SK-N-SH (cell line): ENCODE measurements around the gene SUPT3H. TPM values are rescaled to one million over a fixed set of nuclear protein-coding genes. Genes with fewer than 3 reads are reported as not detected.

Experiments
- CTCF ChIA-PET: fragments of 300-600, 350-600 bp; formaldehyde crosslinking; extraction: SDS; loops from one replicate; lab custom pipeline; 2021; lab: Yijun Ruan, JAX
- POLR2A ChIA-PET: fragments of 350-600 bp; sonication (Branson Sonifier 250); formaldehyde crosslinking; extraction: SDS; loops from one replicate; lab custom pipeline; 2020; ENCODE audit warnings: antibody characterized with exemption, inconsistent platforms; lab: Yijun Ruan, JAX
- DNase-seq: peaks from one replicate; pipeline ENCODE4 v3.0.0; 2012
- H2AFZ ChIP-seq: fragments of 200-600 bp; sonication (generic); 2 replicates; pipeline ENCODE4 v1.8.1; 2016; ENCODE audit warnings: antibody characterized with exemption, mild to moderate bottlenecking, low read depth
- H3F3A ChIP-seq: fragments of 200-600 bp; sonication (generic); replicated peaks from 2 replicates; pipeline ENCODE3; 2016; ENCODE audit warnings: antibody characterized with exemption, mild to moderate bottlenecking; ENCODE audit not compliant: insufficient read depth
- H3K27ac ChIP-seq, 2 experiments: fragments of 200-500 bp in 1 of 2; fragments of 200-600 bp in 1 of 2; sonication (Bioruptor generic) in 1 of 2; sonication (generic), shearing (Covaris generic) in 1 of 2; 2 replicates each; pipeline versions ENCODE4 v1.5.1 to v1.6.1; 2014 to 2016; ENCODE audit warnings: low read depth in 2 of 2, inconsistent platforms in 1 of 2, low read length in 1 of 2, mild to moderate bottlenecking in 1 of 2, mixed read lengths in 1 of 2
- H3K27me3 ChIP-seq: fragments of 200-600 bp; sonication (generic), shearing (Covaris generic); 2 replicates; pipeline ENCODE4 v1.6.1; 2016; ENCODE audit warnings: mixed run types; ENCODE audit not compliant: insufficient read depth
- H3K36me3 ChIP-seq, 2 experiments: fragments of 200-500 bp in 1 of 2; fragments of 200-600 bp in 1 of 2; sonication (Bioruptor generic) in 1 of 2; sonication (generic) in 1 of 2; replicated peaks in 1 of 2; 2 replicates each; pipeline versions ENCODE3 to v1.5.1; 2014 to 2016; ENCODE audit warnings: low read length in 1 of 2, mild to moderate bottlenecking in 1 of 2; ENCODE audit not compliant: insufficient read depth in 2 of 2, control insufficient read depth in 1 of 2
- H3K4me1 ChIP-seq, 2 experiments: fragments of 200-500 bp in 1 of 2; fragments of 200-600 bp in 1 of 2; sonication (Bioruptor generic) in 1 of 2; sonication (generic), shearing (Covaris generic) in 1 of 2; 2 replicates each; pipeline versions ENCODE4 v1.5.1 to v1.6.1; 2014 to 2016; ENCODE audit warnings: low read depth in 1 of 2, low read length in 1 of 2, mixed run types in 1 of 2; ENCODE audit not compliant: insufficient read depth in 2 of 2, control insufficient read depth in 1 of 2
- H3K4me2 ChIP-seq: fragments of 200-600 bp; sonication (generic), shearing (Covaris generic); 2 replicates; pipeline ENCODE4 v1.6.1; 2017; ENCODE audit warnings: mixed run types
- H3K4me3 ChIP-seq, 2 experiments: fragments of 200-500 bp in 1 of 2; fragments of 200-600 bp in 1 of 2; sonication (Bioruptor generic) in 1 of 2; sonication (generic), shearing (Covaris generic) in 1 of 2; 2 replicates each; pipeline versions ENCODE4 v1.5.1 to v1.8.1; 2014 to 2016; ENCODE audit warnings: low read depth in 2 of 2, inconsistent platforms in 1 of 2, low read length in 1 of 2, mild to moderate bottlenecking in 1 of 2, mixed read lengths in 1 of 2, moderate library complexity in 1 of 2
- H3K79me2 ChIP-seq: fragments of 200-600 bp; sonication (generic); 2 replicates; pipeline ENCODE4 v1.8.1; 2017; ENCODE audit warnings: mild to moderate bottlenecking; ENCODE audit not compliant: insufficient read depth
- H3K9ac ChIP-seq: fragments of 200-600 bp; sonication (generic); 2 replicates; pipeline ENCODE4 v1.6.1; 2017; ENCODE audit warnings: mixed run types
- H3K9me2 ChIP-seq: fragments of 200-600 bp; sonication (generic); 2 replicates; pipeline ENCODE4 v1.6.1; 2017; ENCODE audit warnings: mixed run types
- H3K9me3 ChIP-seq: fragments of 200-600 bp; sonication (generic); 2 replicates; pipeline ENCODE4 v1.6.1; 2017; ENCODE audit warnings: mixed run types, mild to moderate bottlenecking, moderate library complexity
- H4K20me1 ChIP-seq: fragments of 200-600 bp; sonication (generic); 2 replicates; pipeline ENCODE4 v1.6.1; 2017; ENCODE audit warnings: mild to moderate bottlenecking, mixed run types; ENCODE audit not compliant: insufficient read depth
- CHD2 ChIP-seq: fragments of 150-350 bp; IDR thresholded peaks from 2 replicates; pipeline ENCODE4 v1.6.1; 2018; ENCODE audit warnings: low read length; ENCODE audit not compliant: partially characterized antibody
- ELF1 ChIP-seq: IDR thresholded peaks from 2 replicates; pipeline ENCODE4 v1.4.0; 2012
- FOXM1 ChIP-seq: IDR thresholded peaks from 2 replicates; pipeline ENCODE4 v1.4.0; 2012; ENCODE audit warnings: low read depth, mild to moderate bottlenecking
- GABPA ChIP-seq: IDR thresholded peaks from 2 replicates; pipeline ENCODE4 v1.4.0; 2012; ENCODE audit warnings: low read depth, mild to moderate bottlenecking
- GATA2 ChIP-seq: sonication (generic); formaldehyde crosslinking; IDR thresholded peaks from 2 replicates; pipeline ENCODE4 v1.5.0; 2020; ENCODE audit warnings: mild to moderate bottlenecking, missing genetic modification reagents
- MEF2A ChIP-seq: IDR thresholded peaks from 2 replicates; pipeline ENCODE4 v1.4.0; 2012; ENCODE audit warnings: low read depth, borderline replicate concordance
- MXI1 ChIP-seq: IDR thresholded peaks from 2 replicates; pipeline ENCODE4 v1.6.1; 2012; ENCODE audit warnings: mild to moderate bottlenecking, low read depth, low read length, improper control_type of control experiment
- NRF1 ChIP-seq: IDR thresholded peaks from 2 replicates; pipeline ENCODE4 v1.6.1; 2012; ENCODE audit warnings: low read depth, mild to moderate bottlenecking, low read length
- RAD21 ChIP-seq: IDR thresholded peaks from 2 replicates; pipeline ENCODE4 v1.6.1; 2012; ENCODE audit warnings: mild to moderate bottlenecking, low read length
- RFX5 ChIP-seq: IDR thresholded peaks from 2 replicates; pipeline ENCODE4 v1.6.1; 2012; ENCODE audit warnings: mild to moderate bottlenecking, improper control_type of control experiment, low read length
- TAF1 ChIP-seq: IDR thresholded peaks from 2 replicates; pipeline ENCODE4 v1.6.1; 2012; ENCODE audit warnings: low read depth, mild to moderate bottlenecking, low read length, moderate library complexity, borderline replicate concordance
- TEAD4 ChIP-seq: IDR thresholded peaks from 2 replicates; pipeline ENCODE4 v1.4.0; 2012; ENCODE audit warnings: mild to moderate bottlenecking, borderline replicate concordance; ENCODE audit not compliant: insufficient read depth
- USF1 ChIP-seq: IDR thresholded peaks from 2 replicates; pipeline ENCODE4 v1.4.0; 2012; ENCODE audit warnings: low read depth, borderline replicate concordance
- WGBS: methylation state at CpG from one replicate; pipeline ENCODE4 v1.1.6; 2017; ENCODE audit warnings: low lambda C conversion rate; 5-methylcytosine and 5-hydroxymethylcytosine counted together
- polyA plus RNA-seq, 3 experiments: library from polyadenylated mRNA; depleted of rRNA; stranded (reverse); fragments of >200 nt; gene quantifications; 2 replicates each; pipeline ENCODE4 v1.2.3, GENCODE V29; 2012
- TF ChIP-seq, protein P1 (sequence below): IDR thresholded peaks from 2 replicates; pipeline ENCODE4; 2012
- TF ChIP-seq, protein P2 (sequence below): IDR thresholded peaks from 2 replicates; pipeline ENCODE4 v1.6.1; 2012; ENCODE audit warnings: mild to moderate bottlenecking, low read depth, low read length, moderate library complexity

Gene SUPT3H
- polyA plus RNA-seq, 1 of the 3 experiments (the other 2 are of a cell fraction) = 10.9 TPM

DNA sequence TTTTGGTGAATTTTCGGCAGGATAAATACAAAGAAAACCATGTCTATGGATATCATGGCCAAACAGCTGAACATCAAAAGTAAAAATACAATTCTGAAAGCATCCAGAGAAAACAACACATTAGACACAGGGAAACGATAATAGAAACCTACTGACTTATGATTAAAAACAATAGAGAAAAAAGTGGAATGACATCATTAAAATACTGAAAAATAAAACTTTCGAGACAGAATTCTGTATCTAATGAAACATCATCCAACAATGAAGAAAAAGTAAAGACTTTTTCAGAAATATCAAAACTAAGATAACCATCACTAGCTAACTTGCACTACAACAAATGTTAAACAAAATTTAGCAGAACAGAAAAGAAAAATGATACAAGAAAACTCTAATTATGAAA lies 434.2 kb downstream of the SUPT3H start:
- H3K36me3 ChIP-seq = peaks cover 0 to 6% of the 10 kb centered on the region in 2 experiments
- H3K27me3 ChIP-seq = no peaks in the 10 kb centered on the region
- CTCF ChIA-PET = no interaction called here
- WGBS = 64% methylated on average over 3 of the region's 3 CpGs
- no peak overlapping the region for H3K4me2 ChIP-seq
- no peak for DNase-seq
- no peaks in the 10 kb centered on the region for H3K9me3 ChIP-seq
- H3K9ac ChIP-seq = no peak overlapping the region
- H3F3A ChIP-seq = no peaks in the 10 kb centered on the region
- no peaks in the 10 kb centered on the region for H3K79me2 ChIP-seq
- H3K4me1 ChIP-seq = no peaks in the 10 kb centered on the region
- TF ChIP-seq, protein P1, sequence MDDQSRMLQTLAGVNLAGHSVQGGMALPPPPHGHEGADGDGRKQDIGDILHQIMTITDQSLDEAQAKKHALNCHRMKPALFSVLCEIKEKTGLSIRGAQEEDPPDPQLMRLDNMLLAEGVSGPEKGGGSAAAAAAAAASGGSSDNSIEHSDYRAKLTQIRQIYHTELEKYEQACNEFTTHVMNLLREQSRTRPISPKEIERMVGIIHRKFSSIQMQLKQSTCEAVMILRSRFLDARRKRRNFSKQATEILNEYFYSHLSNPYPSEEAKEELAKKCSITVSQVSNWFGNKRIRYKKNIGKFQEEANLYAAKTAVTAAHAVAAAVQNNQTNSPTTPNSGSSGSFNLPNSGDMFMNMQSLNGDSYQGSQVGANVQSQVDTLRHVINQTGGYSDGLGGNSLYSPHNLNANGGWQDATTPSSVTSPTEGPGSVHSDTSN = no peak
- TF ChIP-seq, protein P2, sequence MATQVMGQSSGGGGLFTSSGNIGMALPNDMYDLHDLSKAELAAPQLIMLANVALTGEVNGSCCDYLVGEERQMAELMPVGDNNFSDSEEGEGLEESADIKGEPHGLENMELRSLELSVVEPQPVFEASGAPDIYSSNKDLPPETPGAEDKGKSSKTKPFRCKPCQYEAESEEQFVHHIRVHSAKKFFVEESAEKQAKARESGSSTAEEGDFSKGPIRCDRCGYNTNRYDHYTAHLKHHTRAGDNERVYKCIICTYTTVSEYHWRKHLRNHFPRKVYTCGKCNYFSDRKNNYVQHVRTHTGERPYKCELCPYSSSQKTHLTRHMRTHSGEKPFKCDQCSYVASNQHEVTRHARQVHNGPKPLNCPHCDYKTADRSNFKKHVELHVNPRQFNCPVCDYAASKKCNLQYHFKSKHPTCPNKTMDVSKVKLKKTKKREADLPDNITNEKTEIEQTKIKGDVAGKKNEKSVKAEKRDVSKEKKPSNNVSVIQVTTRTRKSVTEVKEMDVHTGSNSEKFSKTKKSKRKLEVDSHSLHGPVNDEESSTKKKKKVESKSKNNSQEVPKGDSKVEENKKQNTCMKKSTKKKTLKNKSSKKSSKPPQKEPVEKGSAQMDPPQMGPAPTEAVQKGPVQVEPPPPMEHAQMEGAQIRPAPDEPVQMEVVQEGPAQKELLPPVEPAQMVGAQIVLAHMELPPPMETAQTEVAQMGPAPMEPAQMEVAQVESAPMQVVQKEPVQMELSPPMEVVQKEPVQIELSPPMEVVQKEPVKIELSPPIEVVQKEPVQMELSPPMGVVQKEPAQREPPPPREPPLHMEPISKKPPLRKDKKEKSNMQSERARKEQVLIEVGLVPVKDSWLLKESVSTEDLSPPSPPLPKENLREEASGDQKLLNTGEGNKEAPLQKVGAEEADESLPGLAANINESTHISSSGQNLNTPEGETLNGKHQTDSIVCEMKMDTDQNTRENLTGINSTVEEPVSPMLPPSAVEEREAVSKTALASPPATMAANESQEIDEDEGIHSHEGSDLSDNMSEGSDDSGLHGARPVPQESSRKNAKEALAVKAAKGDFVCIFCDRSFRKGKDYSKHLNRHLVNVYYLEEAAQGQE = no peak
- TF ChIP-seq GABPA (no peak), RFX5 (no peak), FOXM1 (no peak), USF1 (no peak), CHD2 (no peak), MXI1 (no peak), MEF2A (no peak), NRF1 (no peak), TEAD4 (no peak)
- H4K20me1 ChIP-seq = no peaks in the 10 kb centered on the region
- no peak overlapping the region for H3K27ac ChIP-seq
- no peaks in the 10 kb centered on the region for H3K9me2 ChIP-seq
- H3K4me3 ChIP-seq = no peak overlapping the region
- no peak overlapping the region for H2AFZ ChIP-seq
- POLR2A ChIA-PET = no interaction called here

GRCh38 chr6:44942798-44943197 lies 434.9 kb downstream of the SUPT3H start:
- H4K20me1 ChIP-seq = no peaks in the 10 kb centered on the region
- ChIA-PET CTCF (no interaction called here), POLR2A (no interaction called here)
- H3K4me2 ChIP-seq = no peak overlapping the region
- no peaks in the 10 kb centered on the region for H3K27me3 ChIP-seq
- H3F3A ChIP-seq = no peaks in the 10 kb centered on the region
- H3K79me2 ChIP-seq = no peaks in the 10 kb centered on the region
- no peak overlapping the region for H2AFZ ChIP-seq
- no peaks in the 10 kb centered on the region for H3K9me3 ChIP-seq
- TF ChIP-seq ELF1 (no peak), TEAD4 (no peak), TAF1 (no peak), RAD21 (no peak), GATA2 (no peak)
- TF ChIP-seq, protein P2 = no peak
- no peak overlapping the region for H3K4me3 ChIP-seq
- no peak for DNase-seq
- H3K27ac ChIP-seq = no peak overlapping the region
- 35% methylated on average over 1 of the region's 1 CpG for WGBS
- no peak overlapping the region for H3K9ac ChIP-seq
- no peaks in the 10 kb centered on the region for H3K9me2 ChIP-seq
- no peaks in the 10 kb centered on the region for H3K4me1 ChIP-seq
- H3K36me3 ChIP-seq = peaks cover 0 to 6% of the 10 kb centered on the region in 2 experiments
